ENCODE data around the gene ABI2. TPM values are rescaled to one million over a fixed set of nuclear protein-coding genes. Genes with fewer than 3 reads are reported as not detected.

Gene ABI2
- total RNA-seq, 1 experiment from 2014 or later = 72.2 TPM

DNA sequence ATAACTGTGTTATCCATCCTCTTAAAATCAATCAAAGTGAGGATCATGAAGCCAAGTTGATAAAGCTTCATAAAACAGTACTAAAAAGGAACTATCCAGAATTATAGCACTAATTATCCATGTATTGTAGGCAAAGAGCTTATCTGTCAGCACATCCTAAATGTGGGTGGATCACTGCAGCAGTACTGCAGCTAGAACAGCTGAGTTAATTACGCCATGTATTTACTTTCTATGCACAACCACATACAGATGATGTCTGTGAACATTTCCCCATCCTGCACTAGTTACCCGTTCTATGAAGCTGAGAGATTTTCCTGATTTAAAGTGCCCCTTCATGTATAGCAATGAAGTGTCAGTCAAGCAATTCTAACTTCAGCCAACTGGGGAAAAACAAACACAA is 110.3 kb downstream of the ABI2 start:
- POLR2A ChIA-PET = interaction anchor here (0.6 kb wide), 1 partner anchor 438 kb away, joined by 8 read pairs; no protein-coding TSS in a partner anchor

DNA sequence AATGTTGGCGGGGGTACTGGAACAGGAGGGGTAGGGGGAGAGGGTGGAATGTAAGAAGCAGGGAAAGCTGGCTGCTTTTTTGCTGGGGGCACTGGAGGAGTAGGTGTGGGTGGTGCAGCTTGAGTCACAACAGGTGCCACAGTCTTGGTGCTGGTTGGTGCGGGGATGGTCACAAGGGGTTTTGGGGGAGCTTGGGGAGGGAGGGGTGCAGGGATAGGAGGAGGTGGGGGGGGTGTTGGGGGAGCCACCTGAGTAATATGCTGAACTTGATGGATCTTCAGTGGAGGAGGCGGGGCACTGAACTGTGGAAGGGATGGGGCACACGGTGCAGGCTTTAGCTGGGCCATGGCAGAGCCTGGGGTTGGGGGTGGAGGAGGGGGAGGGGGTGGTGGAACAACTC is 112.5 kb downstream of the ABI2 start:
- H3K36me3 ChIP-seq (ENCODE audit: control insufficient read depth, insufficient read depth, low read length) = peaks cover 15% of the 10 kb centered on the region; the same call in 1 of the 2 replicates
- CTCF ChIA-PET = no interaction called here

More for the DNA sequence above, 110.3 kb downstream of the ABI2 start:
- DNase-seq (ENCODE audit: low read depth, low spot score) (no peak), ATAC-seq (0 out of 2 replicates have a peak, but pooled peaks have one; percentile 25)
- no peak overlapping the region for H3K27ac ChIP-seq (ENCODE audit: low read length)
- intact Hi-C loops (cut with micrococcal nuclease; ENCODE audit: unreplicated experiment) (no loop called here), in situ Hi-C loops (cut with HindIII; ENCODE audit: low pct_unique_long_range_greater_than_20kb, low sequenced_read_pairs) (no loop called here)
- H3K4me1 ChIP-seq (ENCODE audit: control insufficient read depth, insufficient read depth, low read length) = no peaks in the 10 kb centered on the region; the same call in 1 of the 2 replicates
- CTCF ChIA-PET = no interaction called here
- no peaks in the 10 kb centered on the region for H3K9me3 ChIP-seq (ENCODE audit: control insufficient read depth, insufficient read depth, low read depth, low read length)
- no peak overlapping the region for H3K4me3 ChIP-seq (ENCODE audit: low read depth in 2 of 2, low read length in 2 of 2)
- no TSS peak for BruUV-seq (replicated peaks)
- no peaks in the 10 kb centered on the region for H3K27me3 ChIP-seq (ENCODE audit: control insufficient read depth, insufficient read depth, low read length)
- TF ChIP-seq, protein P1, sequence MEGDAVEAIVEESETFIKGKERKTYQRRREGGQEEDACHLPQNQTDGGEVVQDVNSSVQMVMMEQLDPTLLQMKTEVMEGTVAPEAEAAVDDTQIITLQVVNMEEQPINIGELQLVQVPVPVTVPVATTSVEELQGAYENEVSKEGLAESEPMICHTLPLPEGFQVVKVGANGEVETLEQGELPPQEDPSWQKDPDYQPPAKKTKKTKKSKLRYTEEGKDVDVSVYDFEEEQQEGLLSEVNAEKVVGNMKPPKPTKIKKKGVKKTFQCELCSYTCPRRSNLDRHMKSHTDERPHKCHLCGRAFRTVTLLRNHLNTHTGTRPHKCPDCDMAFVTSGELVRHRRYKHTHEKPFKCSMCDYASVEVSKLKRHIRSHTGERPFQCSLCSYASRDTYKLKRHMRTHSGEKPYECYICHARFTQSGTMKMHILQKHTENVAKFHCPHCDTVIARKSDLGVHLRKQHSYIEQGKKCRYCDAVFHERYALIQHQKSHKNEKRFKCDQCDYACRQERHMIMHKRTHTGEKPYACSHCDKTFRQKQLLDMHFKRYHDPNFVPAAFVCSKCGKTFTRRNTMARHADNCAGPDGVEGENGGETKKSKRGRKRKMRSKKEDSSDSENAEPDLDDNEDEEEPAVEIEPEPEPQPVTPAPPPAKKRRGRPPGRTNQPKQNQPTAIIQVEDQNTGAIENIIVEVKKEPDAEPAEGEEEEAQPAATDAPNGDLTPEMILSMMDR (IDR thresholded peaks at IDR 0.05) = no peak
- no peak for TF ChIP-seq TCF7L2 (IDR thresholded peaks at IDR 0.05; ENCODE audit: low read depth, low read length)
- no peak for TF ChIP-seq POLR2AphosphoS5 (IDR thresholded peaks at IDR 0.05; ENCODE audit: low read depth, low read length)
- TF ChIP-seq REST (IDR thresholded peaks at IDR 0.05; ENCODE audit: insufficient read depth in 1 of 2, low read depth in 2 of 2, low read length in 1 of 2) = no peak
- TF ChIP-seq SIN3A (IDR thresholded peaks at IDR 0.05; ENCODE audit: borderline replicate concordance, insufficient read depth, low read depth, low read length) = no peak
- H3K36me3 ChIP-seq (ENCODE audit: control insufficient read depth, insufficient read depth, low read length) = peaks cover 11% of the 10 kb centered on the region; the same call in 1 of the 2 replicates

More for the DNA sequence above, 112.5 kb downstream of the ABI2 start:
- no TSS peak for BruUV-seq (replicated peaks)
- DNase-seq (ENCODE audit: low read depth, low spot score) = no peak
- no peak for ATAC-seq
- TF ChIP-seq, protein P1 (IDR thresholded peaks at IDR 0.05) = no peak
- TF ChIP-seq TCF7L2 (IDR thresholded peaks at IDR 0.05; ENCODE audit: low read depth, low read length) (no peak), SIN3A (IDR thresholded peaks at IDR 0.05; ENCODE audit: borderline replicate concordance, insufficient read depth, low read depth, low read length) (no peak), POLR2AphosphoS5 (IDR thresholded peaks at IDR 0.05; ENCODE audit: low read depth, low read length) (no peak), REST (IDR thresholded peaks at IDR 0.05; ENCODE audit: insufficient read depth in 1 of 2, low read depth in 2 of 2, low read length in 1 of 2) (no peak)
- Histone ChIP-seq H3K27me3 (ENCODE audit: control insufficient read depth, insufficient read depth, low read length) (no peaks in the 10 kb centered on the region), H3K4me1 (ENCODE audit: control insufficient read depth, insufficient read depth, low read length) (no peaks in the 10 kb centered on the region; the same call in 1 of the 2 replicates), H3K4me3 (ENCODE audit: low read depth in 2 of 2, low read length in 2 of 2) (no peak overlapping the region), H3K27ac (ENCODE audit: low read length) (no peak overlapping the region), H3K9me3 (ENCODE audit: control insufficient read depth, insufficient read depth, low read depth, low read length) (no peaks in the 10 kb centered on the region)
- intact Hi-C loops (cut with micrococcal nuclease; ENCODE audit: unreplicated experiment) = no loop called here
- in situ Hi-C loops (cut with HindIII; ENCODE audit: low pct_unique_long_range_greater_than_20kb, low sequenced_read_pairs) = no loop called here
- POLR2A ChIA-PET = interaction anchor here (0.6 kb wide), 1 partner anchor 283 kb away, joined by 4 read pairs; no protein-coding TSS in a partner anchor
